OCI-LY7 (cell line): ENCODE results near the gene NAPSA. TPM values are rescaled to one million over a fixed set of nuclear protein-coding genes. Genes with fewer than 3 reads are reported as not detected.

Source experiments
- BruUV-seq: library from RNA; stranded (reverse); fragments of 400-500 nt; replicated peaks from 2 replicates; lab custom pipeline; 2021; lab: Mats Ljungman, UMichigan
- CTCF ChIA-PET: fragments of 300-600 bp; sonication (Branson Sonifier 250); formaldehyde crosslinking; loops from one replicate; lab custom pipeline; 2022; ENCODE audit warnings: antibody characterized with exemption; ENCODE audit not compliant: unreplicated experiment; lab: Charles Lee
- POLR2A ChIA-PET: fragments of 300-600 bp; sonication (Branson Sonifier 250); formaldehyde crosslinking; loops from one replicate; lab custom pipeline; 2022; ENCODE audit warnings: antibody characterized with exemption; lab: Charles Lee
- DNase-seq: peaks from one replicate; pipeline ENCODE4 v3.0.0-alpha.2; 2015; ENCODE audit warnings: low spot score
- H2AFZ ChIP-seq: fragments of 200-600 bp; sonication (generic), shearing (Covaris generic); 2 replicates; pipeline ENCODE4 v1.6.1; 2014; ENCODE audit warnings: mild to moderate bottlenecking, antibody characterized with exemption, low read length, moderate library complexity
- H3K27ac ChIP-seq: fragments of 200-600 bp; sonication (generic); 2 replicates; pipeline ENCODE4 v1.5.1; 2014; ENCODE audit warnings: mixed run types, low read depth, mild to moderate bottlenecking, moderate library complexity, low read length, inconsistent platforms; ENCODE audit not compliant: poor library complexity, severe bottlenecking
- H3K36me3 ChIP-seq: fragments of 200-600 bp; sonication (generic); 2 replicates; pipeline ENCODE4 v1.6.1; 2014; ENCODE audit warnings: mild to moderate bottlenecking, antibody characterized with exemption, low read length, moderate library complexity, mixed read lengths; ENCODE audit not compliant: insufficient read depth
- H3K4me1 ChIP-seq: fragments of 200-600 bp; sonication (generic); 2 replicates; pipeline ENCODE4 v1.5.1; 2014; ENCODE audit warnings: mild to moderate bottlenecking, low read length; ENCODE audit not compliant: insufficient read depth, poor library complexity, severe bottlenecking
- H3K4me2 ChIP-seq: fragments of 200-600 bp; sonication (generic); 2 replicates; pipeline ENCODE4 v1.6.1; 2014; ENCODE audit warnings: mild to moderate bottlenecking, low read length
- H3K4me3 ChIP-seq: fragments of 200-600 bp; sonication (generic); 2 replicates; pipeline ENCODE4 v1.5.1; 2014; ENCODE audit warnings: mild to moderate bottlenecking, low read depth, low read length; ENCODE audit not compliant: poor library complexity, severe bottlenecking
- H3K79me2 ChIP-seq: fragments of 200-600 bp; sonication (generic); 2 replicates; pipeline ENCODE4 v1.6.1; 2016; ENCODE audit warnings: low read depth, mild to moderate bottlenecking, low read length, moderate library complexity, mixed read lengths; ENCODE audit not compliant: insufficient read depth
- H3K9me2 ChIP-seq: fragments of 200-600 bp; sonication (generic); 2 replicates; pipeline ENCODE4 v1.6.1; 2016; ENCODE audit warnings: mild to moderate bottlenecking, low read length, mixed read lengths; ENCODE audit not compliant: insufficient read depth
- H3K9me3 ChIP-seq: fragments of 200-600 bp; sonication (generic); 2 replicates; pipeline ENCODE4 v1.6.1; 2014; ENCODE audit warnings: mild to moderate bottlenecking, mixed run types, low read length, mixed read lengths
- H4K20me1 ChIP-seq: fragments of 200-600 bp; sonication (generic); 2 replicates; pipeline ENCODE4 v1.6.1; 2014; ENCODE audit warnings: mild to moderate bottlenecking, antibody characterized with exemption, low read length, moderate library complexity, mixed read lengths; ENCODE audit not compliant: insufficient read depth
- EZH2phosphoT487 ChIP-seq: fragments of 200-600 bp; sonication (generic); IDR thresholded peaks from 2 replicates; pipeline ENCODE4 v1.6.1; 2018; ENCODE audit warnings: low read depth, borderline replicate concordance, mild to moderate bottlenecking, mixed run types, antibody characterized with exemption, low read length, moderate library complexity, mixed read lengths
- intact Hi-C: fragments of 100-400 bp; cut with micrococcal nuclease; formaldehyde crosslinking; loops from one replicate; pipeline ENCODE4 v1.10.0; 2022; ENCODE audit not compliant: unreplicated experiment
- total RNA-seq, 2 experiments: library from RNA; depleted of rRNA in 1 of 2; stranded (reverse); fragments of >200 nt in 1 of 2; shearing (Covaris generic) in 1 of 2; gene quantifications; 2 replicates each; pipeline ENCODE4 v1.2.3, GENCODE V29; 2014 to 2022
- TF ChIP-seq, protein P1 (sequence below): fragments of 200-600 bp; sonication (generic); conservative IDR thresholded peaks from 2 replicates; pipeline ENCODE4 v1.5.1; 2014; ENCODE audit warnings: mild to moderate bottlenecking, antibody characterized with exemption, low read length, moderate library complexity, mixed read lengths

The NAPSA gene
- total RNA-seq, 2 experiments from 2014 or later, result 5.7 to 30.1 TPM

DNA sequence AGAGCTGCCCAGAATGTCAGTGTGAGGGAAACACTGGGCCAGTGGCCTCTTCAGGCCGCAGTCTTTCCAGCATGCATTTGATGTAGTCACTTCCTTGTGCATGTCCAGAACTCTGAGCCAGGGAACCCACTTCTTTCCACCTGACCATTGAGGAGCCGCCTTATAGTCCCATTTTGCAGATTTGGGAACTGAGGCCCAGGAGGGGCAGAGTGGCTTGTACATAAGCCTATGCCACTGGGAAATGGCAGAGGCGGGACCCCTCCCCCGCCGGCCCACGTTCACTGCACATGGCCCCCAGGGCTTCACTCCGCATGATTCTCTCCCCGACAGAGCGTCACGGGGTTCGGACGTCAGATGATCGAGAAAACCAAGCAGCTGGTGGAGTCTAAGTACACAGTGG, 47.7 kb upstream of the NAPSA start:
- Histone ChIP-seq H3K4me1 (peaks cover 40% of the 10 kb centered on the region), H3K27ac (no peak overlapping the region), H3K4me3 (no peak overlapping the region), H3K9me3 (no peaks in the 10 kb centered on the region), H4K20me1 (no peaks in the 10 kb centered on the region), H3K36me3 (peaks cover 74% of the 10 kb centered on the region), H3K79me2 (peaks cover 3% of the 10 kb centered on the region; the same call in 1 of the 2 replicates), H3K4me2 (no peak overlapping the region), H2AFZ (no peak overlapping the region), H3K9me2 (no peaks in the 10 kb centered on the region)
- no peak for DNase-seq
- no peak for TF ChIP-seq EZH2phosphoT487
- TF ChIP-seq, protein P1, sequence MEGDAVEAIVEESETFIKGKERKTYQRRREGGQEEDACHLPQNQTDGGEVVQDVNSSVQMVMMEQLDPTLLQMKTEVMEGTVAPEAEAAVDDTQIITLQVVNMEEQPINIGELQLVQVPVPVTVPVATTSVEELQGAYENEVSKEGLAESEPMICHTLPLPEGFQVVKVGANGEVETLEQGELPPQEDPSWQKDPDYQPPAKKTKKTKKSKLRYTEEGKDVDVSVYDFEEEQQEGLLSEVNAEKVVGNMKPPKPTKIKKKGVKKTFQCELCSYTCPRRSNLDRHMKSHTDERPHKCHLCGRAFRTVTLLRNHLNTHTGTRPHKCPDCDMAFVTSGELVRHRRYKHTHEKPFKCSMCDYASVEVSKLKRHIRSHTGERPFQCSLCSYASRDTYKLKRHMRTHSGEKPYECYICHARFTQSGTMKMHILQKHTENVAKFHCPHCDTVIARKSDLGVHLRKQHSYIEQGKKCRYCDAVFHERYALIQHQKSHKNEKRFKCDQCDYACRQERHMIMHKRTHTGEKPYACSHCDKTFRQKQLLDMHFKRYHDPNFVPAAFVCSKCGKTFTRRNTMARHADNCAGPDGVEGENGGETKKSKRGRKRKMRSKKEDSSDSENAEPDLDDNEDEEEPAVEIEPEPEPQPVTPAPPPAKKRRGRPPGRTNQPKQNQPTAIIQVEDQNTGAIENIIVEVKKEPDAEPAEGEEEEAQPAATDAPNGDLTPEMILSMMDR, result no peak
- intact Hi-C loops, result no loop called here
- ChIA-PET POLR2A (no interaction called here), CTCF (no interaction called here)
- no TSS peak for BruUV-seq

DNA sequence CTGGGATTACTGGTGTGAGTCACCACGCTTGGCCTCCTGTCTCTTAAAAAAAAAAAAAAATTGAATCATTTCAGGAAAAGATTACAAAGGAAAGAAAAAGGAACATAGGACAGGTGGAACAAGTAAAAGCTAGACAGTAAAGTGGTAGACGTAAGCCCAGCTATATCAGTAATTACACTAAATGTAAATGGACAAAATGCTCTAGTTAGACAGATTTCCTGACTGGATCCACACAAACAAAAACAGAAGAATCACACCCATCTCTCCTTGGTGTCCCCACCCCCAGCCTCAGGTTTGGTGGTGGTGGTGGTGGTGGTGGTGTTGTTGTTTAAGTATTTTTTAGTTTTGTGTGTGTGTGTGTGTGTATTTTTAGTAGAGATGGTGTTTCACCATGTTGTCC, 47.0 kb upstream of the NAPSA start:
- intact Hi-C loops, result no loop called here
- Histone ChIP-seq H3K9me2 (no peaks in the 10 kb centered on the region), H3K36me3 (peaks cover 77% of the 10 kb centered on the region), H3K79me2 (no peaks in the 10 kb centered on the region), H3K4me2 (no peak overlapping the region), H3K9me3 (no peaks in the 10 kb centered on the region), H3K4me3 (no peak overlapping the region), H3K4me1 (peaks cover 34% of the 10 kb centered on the region), H4K20me1 (no peaks in the 10 kb centered on the region), H3K27ac (no peak overlapping the region), H2AFZ (no peak overlapping the region)
- no peak for TF ChIP-seq EZH2phosphoT487
- TF ChIP-seq, protein P1, result no peak
- CTCF ChIA-PET, result interaction anchor here (0.5 kb wide), 1 partner anchor 904 kb away, joined by 3 read pairs; no protein-coding TSS in a partner anchor
- POLR2A ChIA-PET, result no interaction called here
- no peak for DNase-seq
- BruUV-seq, result no TSS peak

- intact Hi-C loops, result no loop called here
- Histone ChIP-seq H3K4me1 (peaks cover 13% of the 10 kb centered on the region), H4K20me1 (no peaks in the 10 kb centered on the region), H3K9me2 (no peaks in the 10 kb centered on the region), H3K9me3 (no peaks in the 10 kb centered on the region), H3K4me2 (no peak overlapping the region), H3K36me3 (peaks cover 87% of the 10 kb centered on the region), H3K79me2 (no peaks in the 10 kb centered on the region), H3K4me3 (no peak overlapping the region), H2AFZ (no peak overlapping the region), H3K27ac (no peak overlapping the region)
- CTCF ChIA-PET, result no interaction called here
- TF ChIP-seq, protein P1, result no peak
- no peak for TF ChIP-seq EZH2phosphoT487
- POLR2A ChIA-PET, result no interaction called here
- DNase-seq, result no peak
- no TSS peak for BruUV-seq
Measured at GRCh38 chr19:50410109-50410508, 44.7 kb upstream of the NAPSA start.
